HL-60/S4 treated with phorbol 12-myristate 13-acetate at 8.2 ng/mL for 4 days and 3 days (cell line): ENCODE data around the gene TMEM72.

Experiments
- in situ Hi-C: fragments of 300-500 bp; cut with MboI; formaldehyde crosslinking; loops from 2 replicates; pipeline ENCODE4 v1.15.0; 2022; ENCODE audit warnings: low sequenced_read_pairs

Gene TMEM72

GRCh38 chr10:44951576-44952226 lies 40.6 kb downstream of the TMEM72 start:
- in situ Hi-C loops = no loop called here

- in situ Hi-C loops = no loop called here
These were observed 41.7 kb downstream of the TMEM72 start for GRCh38 chr10:44952779-44953231.

GRCh38 chr10:44954042-44954441 lies 42.9 kb downstream of the TMEM72 start:
- in situ Hi-C loops = no loop called here

GRCh38 chr10:44954962-44955361 lies 43.8 kb downstream of the TMEM72 start:
- in situ Hi-C loops = no loop called here

GRCh38 chr10:44955413-44956070 lies 44.4 kb downstream of the TMEM72 start:
- in situ Hi-C loops = no loop called here

GRCh38 chr10:44956226-44956625 lies 45.1 kb downstream of the TMEM72 start:
- in situ Hi-C loops = no loop called here

GRCh38 chr10:44956717-44957706 lies 45.9 kb downstream of the TMEM72 start:
- in situ Hi-C loops = no loop called here

- in situ Hi-C loops = no loop called here
These were observed 47.2 kb downstream of the TMEM72 start for GRCh38 chr10:44958196-44958897.

GRCh38 chr10:44958898-44959246 lies 47.7 kb downstream of the TMEM72 start:
- in situ Hi-C loops = no loop called here

- in situ Hi-C loops = no loop called here
These were observed 48.3 kb downstream of the TMEM72 start, which contains the start of gene RASSF4 for GRCh38 chr10:44959247-44960087. RASSF4 (plus strand) TSS chr10:44959802; CDS start chr10:44970203, 10,401 bp downstream.

- in situ Hi-C loops = no loop called here
These were observed 48.9 kb downstream of the TMEM72 start for GRCh38 chr10:44960088-44960460.

- in situ Hi-C loops = no loop called here
These were observed 49.5 kb downstream of the TMEM72 start for GRCh38 chr10:44960482-44961229.

GRCh38 chr10:44961230-44961571 lies 50.1 kb downstream of the TMEM72 start:
- in situ Hi-C loops = no loop called here

GRCh38 chr10:44961931-44962750 lies 51.0 kb downstream of the TMEM72 start:
- in situ Hi-C loops = no loop called here

GRCh38 chr10:44962870-44963738 lies 52.0 kb downstream of the TMEM72 start:
- in situ Hi-C loops = no loop called here

- in situ Hi-C loops = no loop called here
These were observed 52.9 kb downstream of the TMEM72 start for GRCh38 chr10:44963772-44964633.

GRCh38 chr10:44965104-44965503 lies 54.0 kb downstream of the TMEM72 start:
- in situ Hi-C loops = no loop called here
